CD4-positive, alpha-beta T cell (primary cell): Measurements from ENCODE around the gene BSDC1. TPM values are rescaled to one million over a fixed set of nuclear protein-coding genes. Genes with fewer than 3 reads are reported as not detected.

Source experiments
- ATAC-seq: fragments of 200-7000 bp; cut with Tn5 transposase; one replicate; pipeline ENCODE4 v1.10.0; 2022; ENCODE audit warnings: mild to moderate bottlenecking; ENCODE audit not compliant: poor library complexity
- CTCF ChIA-PET: fragments of 350-600 bp; sonication (Branson Sonifier 250); formaldehyde crosslinking; loops from one replicate; lab custom pipeline; 2021; ENCODE audit warnings: antibody characterized with exemption, inconsistent platforms; lab: Charles Lee
- POLR2A ChIA-PET: fragments of 350-600 bp; sonication (Branson Sonifier 250); formaldehyde crosslinking; loops from one replicate; lab custom pipeline; 2021; ENCODE audit warnings: antibody characterized with exemption, inconsistent platforms; lab: Charles Lee
- DNase-seq, 14 experiments: peaks; one replicate each; pipeline ENCODE4 v3.0.0-alpha.2; 2013 to 2020; ENCODE audit warnings: mixed read lengths in 2 of 14
- H3K27ac ChIP-seq, 2 donors: one replicate each; pipeline versions ENCODE4 v1.5.1 to v1.7.0; 2013; ENCODE audit warnings: low read length in 2 of 2, low read depth in 1 of 2, mild to moderate bottlenecking in 1 of 2
- H3K27me3 ChIP-seq, 2 experiments: 1 replicate in 1 of 2; 2 replicates in 1 of 2; pipeline versions ENCODE4 v1.6.1 to v1.7.0; 2013; ENCODE audit warnings: low read length in 2 of 2, control low read depth in 1 of 2, mild to moderate bottlenecking in 1 of 2, moderate library complexity in 1 of 2; ENCODE audit not compliant: insufficient read depth in 2 of 2, control insufficient read depth in 1 of 2
- H3K36me3 ChIP-seq: one replicate; pipeline ENCODE4 v1.6.1; 2013; ENCODE audit warnings: low read length, control low read depth; ENCODE audit not compliant: insufficient read depth
- H3K4me1 ChIP-seq: one replicate; pipeline ENCODE4 v1.6.1; 2013; ENCODE audit warnings: low read length, control low read depth; ENCODE audit not compliant: insufficient read depth
- H3K4me3 ChIP-seq: one replicate; pipeline ENCODE4 v1.5.1; 2013; ENCODE audit warnings: mild to moderate bottlenecking, low read length, moderate library complexity
- H3K9me3 ChIP-seq, 2 experiments: 1 replicate in 1 of 2; 2 replicates in 1 of 2; pipeline versions ENCODE4 v1.6.1 to v1.7.0; 2013; ENCODE audit warnings: low read length in 2 of 2, mild to moderate bottlenecking in 2 of 2, control low read depth in 1 of 2, moderate library complexity in 1 of 2; ENCODE audit not compliant: control insufficient read depth in 1 of 2, insufficient read depth in 1 of 2
- H3K27ac Mint-ChIP-seq: one replicate; pipeline ENCODE4 v1.8.0; 2020; ENCODE audit warnings: mixed read lengths
- H3K27me3 Mint-ChIP-seq: one replicate; pipeline ENCODE4 v1.8.0; 2021; ENCODE audit warnings: mixed read lengths
- H3K36me3 Mint-ChIP-seq: one replicate; pipeline ENCODE4 v1.8.0; 2021; ENCODE audit warnings: low read depth, mixed read lengths
- H3K4me1 Mint-ChIP-seq: one replicate; pipeline ENCODE4 v1.8.0; 2021; ENCODE audit warnings: low read depth, mixed read lengths
- H3K4me3 Mint-ChIP-seq: one replicate; pipeline ENCODE4 v1.8.0; 2020; ENCODE audit warnings: mild to moderate bottlenecking, mixed read lengths
- H3K9me3 Mint-ChIP-seq: one replicate; pipeline ENCODE4 v1.8.0; 2020; ENCODE audit warnings: mixed read lengths
- CTCF ChIP-seq: fragments of 200-600 bp; IDR thresholded peaks from one replicate; pipeline ENCODE4 v1.8.0; 2022; ENCODE audit warnings: antibody characterized with exemption, mild to moderate bottlenecking
- intact Hi-C, 2 experiments: fragments of 100-400 bp; cut with DNase I in 1 of 2; cut with micrococcal nuclease in 1 of 2; formaldehyde crosslinking; loops; one replicate each; pipeline versions ENCODE4 v1.15.1 to v1.9.0; 2023 to 2025; cut with DNase I, micrococcal nuclease
- total RNA-seq, 174 experiments: library from RNA in 2 of 174; stranded (reverse) in 2 of 174; gene quantifications; one replicate each; pipeline ENCODE4 v1.2.3 and lab custom pipeline; 2021 to 2026

BSDC1 gene
- total RNA-seq, 2 experiments from 2014 or later, result 186 to 190 TPM

- H3K4me1 Mint-ChIP-seq, result peaks cover 17% of the 10 kb centered on the region
- POLR2A ChIA-PET, result no interaction called here
- CTCF ChIA-PET, result interaction anchor here (0.9 kb wide), 1 partner anchor 33 kb away, joined by 3 read pairs; no protein-coding TSS in a partner anchor
- peaks cover 67% of the 10 kb centered on the region for H3K36me3 ChIP-seq
- no peak overlapping the region for H3K27ac Mint-ChIP-seq
- intact Hi-C loops, result no loop called here
- H3K27me3 Mint-ChIP-seq, result no peaks in the 10 kb centered on the region
- no peaks in the 10 kb centered on the region for H3K9me3 ChIP-seq
- H3K27ac ChIP-seq, result no peak overlapping the region
- DNase-seq (no peak), ATAC-seq (no peak)
- peaks cover 80% of the 10 kb centered on the region for H3K36me3 Mint-ChIP-seq
- no peak for TF ChIP-seq CTCF
- H3K27me3 ChIP-seq, result no peaks in the 10 kb centered on the region
- H3K4me3 Mint-ChIP-seq, result no peak overlapping the region
- H3K9me3 Mint-ChIP-seq, result no peaks in the 10 kb centered on the region
- no peak overlapping the region for H3K4me3 ChIP-seq
- peaks cover 15% of the 10 kb centered on the region for H3K4me1 ChIP-seq
Observed at GRCh38 chr1:32367912-32368635, 26.2 kb downstream of the BSDC1 start.

GRCh38 chr1:32365445-32365844 is 28.8 kb downstream of the BSDC1 start:
- peaks cover 55% of the 10 kb centered on the region for H3K36me3 ChIP-seq
- Mint-ChIP-seq H3K27me3 (peaks cover 5% of the 10 kb centered on the region), H3K9me3 (no peaks in the 10 kb centered on the region), H3K4me3 (peak overlapping the region; percentile 20), H3K27ac (peak overlapping the region; percentile 56), H3K4me1 (peaks cover 11% of the 10 kb centered on the region), H3K36me3 (peaks cover 78% of the 10 kb centered on the region)
- no peaks in the 10 kb centered on the region for H3K9me3 ChIP-seq
- H3K27me3 ChIP-seq, result peaks cover 0 to 3% of the 10 kb centered on the region in 2 experiments
- TF ChIP-seq CTCF, result no peak
- CTCF ChIA-PET, result no interaction called here
- POLR2A ChIA-PET, result interaction anchor here (0.5 to 4.3 kb wide), 4 partner anchors 29 to 451 kb away, joined by 3 to 16 read pairs (median 3); partner anchors contain the start of genes BSDC1 and MARCKSL1
- intact Hi-C loops, result no loop called here
- H3K27ac ChIP-seq, result no peak overlapping the region
- ATAC-seq (no peak), DNase-seq (no peak)
- H3K4me1 ChIP-seq, result peaks cover 19% of the 10 kb centered on the region
- no peak overlapping the region for H3K4me3 ChIP-seq

- Mint-ChIP-seq H3K27me3 (peaks cover 5% of the 10 kb centered on the region), H3K9me3 (no peaks in the 10 kb centered on the region), H3K36me3 (peaks cover 79% of the 10 kb centered on the region), H3K4me3 (no peak overlapping the region), H3K27ac (no peak overlapping the region), H3K4me1 (peaks cover 13% of the 10 kb centered on the region)
- no peaks in the 10 kb centered on the region for H3K9me3 ChIP-seq
- intact Hi-C loops, result no loop called here
- H3K27ac ChIP-seq, result no peak overlapping the region
- ChIA-PET CTCF (no interaction called here), POLR2A (interaction anchor here (0.5 to 4.3 kb wide), 3 partner anchors 28 to 451 kb away, joined by 3 to 16 read pairs (median 3); partner anchors contain the start of genes BSDC1 and MARCKSL1)
- no peak for DNase-seq
- peaks cover 24% of the 10 kb centered on the region for H3K4me1 ChIP-seq
- no peak overlapping the region for H3K4me3 ChIP-seq
- H3K36me3 ChIP-seq, result peaks cover 54% of the 10 kb centered on the region
- peaks cover 0 to 3% of the 10 kb centered on the region in 2 experiments for H3K27me3 ChIP-seq
- no peak for ATAC-seq
- TF ChIP-seq CTCF, result no peak
Observed at GRCh38 chr1:32364836-32365235, 29.4 kb downstream of the BSDC1 start.
